Endodermal cell (in vitro differentiated cells): ENCODE data around the gene MYO6. TPM values are rescaled to one million over a fixed set of nuclear protein-coding genes. Genes with fewer than 3 reads are reported as not detected.

ENCODE experiments used
- DNase-seq: peaks from one replicate; pipeline ENCODE4 v3.0.0-alpha.2; 2017
- H3K27ac ChIP-seq: 2 replicates; pipeline ENCODE4 v1.5.1; 2013; ENCODE audit warnings: mild to moderate bottlenecking, low read depth, low read length, moderate library complexity
- H3K27me3 ChIP-seq: 2 replicates; pipeline ENCODE4 v1.6.1; 2013; ENCODE audit warnings: mild to moderate bottlenecking, low read length, moderate library complexity; ENCODE audit not compliant: insufficient read depth, control insufficient read depth, poor library complexity, severe bottlenecking
- H3K36me3 ChIP-seq: 2 replicates; pipeline ENCODE4 v1.7.0; 2013; ENCODE audit warnings: mild to moderate bottlenecking, low read length, moderate library complexity; ENCODE audit not compliant: control insufficient read depth, insufficient read depth
- H3K4me1 ChIP-seq: one replicate; pipeline ENCODE4 v1.7.0; 2013; ENCODE audit warnings: low read length; ENCODE audit not compliant: control insufficient read depth, insufficient read depth
- H3K4me3 ChIP-seq: 2 replicates; pipeline ENCODE4 v1.5.1; 2013; ENCODE audit warnings: mild to moderate bottlenecking, low read length, moderate library complexity
- H3K9ac ChIP-seq: 2 replicates; pipeline ENCODE4 v1.6.1; 2013; ENCODE audit warnings: mild to moderate bottlenecking, low read length, moderate library complexity; ENCODE audit not compliant: poor library complexity, severe bottlenecking; ENCODE audit errors: extremely low read depth
- H3K9me3 ChIP-seq: 2 replicates; pipeline ENCODE4 v1.6.1; 2013; ENCODE audit warnings: mild to moderate bottlenecking, low read length, moderate library complexity; ENCODE audit not compliant: control insufficient read depth
- H3K27ac Mint-ChIP-seq: 2 replicates; pipeline ENCODE4 v1.8.0; 2020; ENCODE audit warnings: mixed read lengths
- H3K27me3 Mint-ChIP-seq: 2 replicates; pipeline ENCODE4 v1.8.0; 2021; ENCODE audit warnings: mild to moderate bottlenecking, mixed read lengths; ENCODE audit not compliant: insufficient read depth
- H3K36me3 Mint-ChIP-seq: 2 replicates; pipeline ENCODE4 v1.8.0; 2020; ENCODE audit warnings: low read depth, mixed read lengths
- H3K4me1 Mint-ChIP-seq: 2 replicates; pipeline ENCODE4 v1.8.0; 2020; ENCODE audit warnings: mixed read lengths
- H3K4me3 Mint-ChIP-seq: 2 replicates; pipeline ENCODE4 v1.8.0; 2020; ENCODE audit warnings: mild to moderate bottlenecking, moderate library complexity, mixed read lengths
- H3K9me3 Mint-ChIP-seq: 2 replicates; pipeline ENCODE4 v1.8.0; 2020; ENCODE audit warnings: mild to moderate bottlenecking, mixed read lengths
- CTCF ChIP-seq: fragments of 200-600 bp; sonication (generic); conservative IDR thresholded peaks from 2 replicates; pipeline ENCODE4 v1.5.0; 2021; ENCODE audit warnings: antibody characterized with exemption, mild to moderate bottlenecking
- WGBS, 2 experiments: methylation state at CpG; one replicate each; pipeline versions ENCODE4 v1.1.5 to v1.1.7; 2013; ENCODE audit warnings: missing lambda C conversion rate in 2 of 2, mixed read lengths in 1 of 2; ENCODE audit not compliant: insufficient coverage in 1 of 2, insufficient read length in 1 of 2; 5-methylcytosine and 5-hydroxymethylcytosine counted together
- total RNA-seq, 2 donors: library from RNA; stranded (reverse); fragmentation: NEBNext Ultra II Directional in 1 of 2; extraction: Animal tissue kit (Norgen Biotek cat#: 25700) in 1 of 2; gene quantifications; 2 replicates in 1 of 2; 3 replicates in 1 of 2; pipeline ENCODE4 v1.2.1, GENCODE V29; 2021

The MYO6 gene
- total RNA-seq, 2 donors from 2014 or later = 58.7 to 89.9 TPM

- 69 to 78% methylated on average over 3 to 4 of the region's 4 CpGs for WGBS, 2 experiments
- H3K36me3 ChIP-seq = no peaks in the 10 kb centered on the region
- peaks cover 44% of the 10 kb centered on the region for H3K27me3 Mint-ChIP-seq
- no peaks in the 10 kb centered on the region for H3K27me3 ChIP-seq
- H3K4me1 Mint-ChIP-seq = peaks cover 3% of the 10 kb centered on the region
- DNase-seq = no peak
- no peaks in the 10 kb centered on the region for H3K9me3 Mint-ChIP-seq
- no peak overlapping the region for H3K4me3 ChIP-seq
- H3K36me3 Mint-ChIP-seq = no peaks in the 10 kb centered on the region
- no peak overlapping the region for H3K9ac ChIP-seq
- H3K27ac Mint-ChIP-seq = no peak overlapping the region
- TF ChIP-seq CTCF = no peak
- no peaks in the 10 kb centered on the region for H3K9me3 ChIP-seq
- H3K27ac ChIP-seq = no peak overlapping the region
- H3K4me3 Mint-ChIP-seq = no peak overlapping the region
- H3K4me1 ChIP-seq = no peaks in the 10 kb centered on the region
Measured at GRCh38 chr6:75940564-75940963, 191.5 kb downstream of the MYO6 start.

- DNase-seq = no peak
- Histone ChIP-seq H3K9me3 (no peaks in the 10 kb centered on the region), H3K36me3 (no peaks in the 10 kb centered on the region), H3K27me3 (no peaks in the 10 kb centered on the region), H3K9ac (no peak overlapping the region), H3K4me3 (no peak overlapping the region), H3K27ac (no peak overlapping the region), H3K4me1 (no peaks in the 10 kb centered on the region)
- no CpG with 5 or more reads among the region's 1 CpG for WGBS, 2 experiments
- TF ChIP-seq CTCF = no peak
- peaks cover 40% of the 10 kb centered on the region for H3K27me3 Mint-ChIP-seq
- no peak overlapping the region for H3K4me3 Mint-ChIP-seq
- no peaks in the 10 kb centered on the region for H3K9me3 Mint-ChIP-seq
- H3K36me3 Mint-ChIP-seq = no peaks in the 10 kb centered on the region
- H3K27ac Mint-ChIP-seq = no peak overlapping the region
- peaks cover 12% of the 10 kb centered on the region for H3K4me1 Mint-ChIP-seq
Measured at GRCh38 chr6:75941509-75941908, 192.5 kb downstream of the MYO6 start.

- Histone ChIP-seq H3K36me3 (no peaks in the 10 kb centered on the region), H3K4me3 (no peak overlapping the region), H3K9ac (no peak overlapping the region), H3K27me3 (no peaks in the 10 kb centered on the region), H3K27ac (no peak overlapping the region), H3K9me3 (no peaks in the 10 kb centered on the region), H3K4me1 (peaks cover 2% of the 10 kb centered on the region)
- no peak for TF ChIP-seq CTCF
- Mint-ChIP-seq H3K9me3 (no peaks in the 10 kb centered on the region), H3K27me3 (peaks cover 35% of the 10 kb centered on the region), H3K27ac (no peak overlapping the region), H3K4me3 (no peak overlapping the region), H3K4me1 (peaks cover 28% of the 10 kb centered on the region), H3K36me3 (no peaks in the 10 kb centered on the region)
- 89 to 100% methylated on average over 1 to 2 of the region's 2 CpGs for WGBS, 2 experiments
- no peak for DNase-seq
Measured at GRCh38 chr6:75943381-75943780, 194.3 kb downstream of the MYO6 start.
